PC-9 (cell line): ENCODE data around the gene COLQ.

Experiments
- EZH2 ChIP-seq: fragments of 200-600 bp; sonication (generic); IDR thresholded peaks from 2 replicates; pipeline ENCODE4 v1.8.0; 2017; ENCODE audit warnings: antibody characterized with exemption, low read depth
- TF ChIP-seq, protein P1 (sequence below): fragments of 200-600 bp; sonication (generic); conservative IDR thresholded peaks from 2 replicates; pipeline ENCODE4 v1.6.1; 2017; ENCODE audit warnings: mixed run types, antibody characterized with exemption, mild to moderate bottlenecking, moderate library complexity

DNA sequence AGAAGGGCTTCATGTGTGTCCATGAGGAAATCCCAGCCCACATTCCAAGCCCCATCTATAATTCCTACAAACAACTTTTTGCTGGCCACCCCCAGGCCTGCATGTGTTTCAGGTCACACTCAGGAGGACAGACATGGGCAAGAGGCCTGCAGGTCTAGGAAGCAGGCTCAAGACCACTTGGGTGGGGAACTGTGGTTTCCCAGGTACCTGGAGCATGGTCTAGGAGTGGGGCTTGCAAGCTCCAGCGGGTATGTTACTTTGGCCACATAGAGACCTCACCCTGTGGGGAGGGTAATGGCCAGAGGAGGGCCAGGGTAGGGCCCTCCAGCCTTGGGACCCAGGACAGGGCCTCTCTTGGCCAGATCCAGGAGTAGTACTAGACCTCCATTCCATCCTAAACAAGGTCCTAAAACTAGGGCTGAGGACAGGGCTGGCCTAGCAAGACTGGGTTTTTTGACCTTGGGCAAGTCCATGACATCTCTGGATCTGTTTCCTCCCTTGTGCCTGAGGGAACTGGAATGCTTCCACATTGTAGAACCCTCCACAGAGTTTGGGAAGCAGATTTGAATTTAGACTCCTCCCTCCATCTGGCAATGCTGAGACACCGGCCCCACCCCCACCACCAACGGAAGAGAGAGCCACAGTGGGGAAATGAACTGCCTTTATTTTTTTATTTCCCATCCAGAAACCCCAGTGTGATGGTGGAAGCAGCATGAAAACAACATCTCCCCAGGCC is 71.8 kb downstream of the COLQ start:
- TF ChIP-seq, protein P1, sequence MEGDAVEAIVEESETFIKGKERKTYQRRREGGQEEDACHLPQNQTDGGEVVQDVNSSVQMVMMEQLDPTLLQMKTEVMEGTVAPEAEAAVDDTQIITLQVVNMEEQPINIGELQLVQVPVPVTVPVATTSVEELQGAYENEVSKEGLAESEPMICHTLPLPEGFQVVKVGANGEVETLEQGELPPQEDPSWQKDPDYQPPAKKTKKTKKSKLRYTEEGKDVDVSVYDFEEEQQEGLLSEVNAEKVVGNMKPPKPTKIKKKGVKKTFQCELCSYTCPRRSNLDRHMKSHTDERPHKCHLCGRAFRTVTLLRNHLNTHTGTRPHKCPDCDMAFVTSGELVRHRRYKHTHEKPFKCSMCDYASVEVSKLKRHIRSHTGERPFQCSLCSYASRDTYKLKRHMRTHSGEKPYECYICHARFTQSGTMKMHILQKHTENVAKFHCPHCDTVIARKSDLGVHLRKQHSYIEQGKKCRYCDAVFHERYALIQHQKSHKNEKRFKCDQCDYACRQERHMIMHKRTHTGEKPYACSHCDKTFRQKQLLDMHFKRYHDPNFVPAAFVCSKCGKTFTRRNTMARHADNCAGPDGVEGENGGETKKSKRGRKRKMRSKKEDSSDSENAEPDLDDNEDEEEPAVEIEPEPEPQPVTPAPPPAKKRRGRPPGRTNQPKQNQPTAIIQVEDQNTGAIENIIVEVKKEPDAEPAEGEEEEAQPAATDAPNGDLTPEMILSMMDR, result no peak
- no peak for TF ChIP-seq EZH2
